22Rv1 (cell line): ENCODE data around the gene PRKD1.

Experiments
- H3K27ac ChIP-seq: fragments of 450-650 bp; 2 replicates; pipeline ENCODE4 v1.5.1; 2017
- CTCF ChIP-seq: fragments of 450-650 bp; IDR thresholded peaks from 2 replicates; pipeline ENCODE4 v1.5.1; 2017; ENCODE audit warnings: mild to moderate bottlenecking
- ZFX ChIP-seq: fragments of 450-650 bp; IDR thresholded peaks from 2 replicates; pipeline ENCODE4 v1.6.1; 2017; ENCODE audit warnings: antibody characterized with exemption, borderline replicate concordance

Gene PRKD1

GRCh38 chr14:29756019-29756385 is 171.6 kb downstream of the PRKD1 start:
- no peak overlapping the region for H3K27ac ChIP-seq
- TF ChIP-seq ZFX: no peak
- TF ChIP-seq CTCF: no peak

DNA sequence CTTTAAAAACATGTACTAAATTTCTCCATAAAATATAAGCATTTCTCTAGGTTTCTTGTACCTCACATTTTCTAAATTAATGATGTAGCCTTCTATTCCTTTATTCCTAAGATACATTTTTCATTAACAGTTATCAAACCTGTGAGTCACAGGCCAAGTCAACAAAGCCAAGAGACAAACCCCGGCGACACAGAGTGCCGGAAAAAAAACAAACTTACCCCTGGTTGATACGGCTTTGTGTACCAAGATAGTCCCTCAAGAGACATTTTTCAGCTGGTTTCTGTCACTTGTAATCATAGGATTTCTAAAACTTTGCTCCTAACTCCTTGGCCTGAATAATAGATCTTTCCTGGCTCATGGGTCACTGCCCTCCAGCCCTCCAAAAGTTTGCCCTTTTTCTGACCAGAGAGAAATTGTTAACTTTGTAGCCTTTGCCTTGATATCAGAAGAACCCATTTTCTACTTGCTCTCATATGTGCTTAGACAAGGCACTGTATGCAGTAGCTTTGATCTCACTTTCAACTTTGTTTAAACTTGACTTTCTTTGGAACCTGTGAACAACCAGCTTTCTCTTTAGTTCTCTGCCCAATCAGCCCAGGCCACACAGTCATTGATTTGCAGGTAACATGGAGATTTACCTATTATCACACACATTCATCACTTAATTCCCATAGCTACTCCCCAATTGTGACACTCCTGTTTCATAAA is 172.2 kb downstream of the PRKD1 start:
- TF ChIP-seq CTCF (no peak), ZFX (no peak)
- H3K27ac ChIP-seq: no peak overlapping the region

- H3K27ac ChIP-seq: no peak overlapping the region
- TF ChIP-seq CTCF: no peak
- no peak for TF ChIP-seq ZFX
These were observed 173.5 kb downstream of the PRKD1 start for GRCh38 chr14:29754134-29754533.

GRCh38 chr14:29752221-29752923 is 175.3 kb downstream of the PRKD1 start:
- no peak for TF ChIP-seq ZFX
- TF ChIP-seq CTCF: no peak
- H3K27ac ChIP-seq: no peak overlapping the region

DNA sequence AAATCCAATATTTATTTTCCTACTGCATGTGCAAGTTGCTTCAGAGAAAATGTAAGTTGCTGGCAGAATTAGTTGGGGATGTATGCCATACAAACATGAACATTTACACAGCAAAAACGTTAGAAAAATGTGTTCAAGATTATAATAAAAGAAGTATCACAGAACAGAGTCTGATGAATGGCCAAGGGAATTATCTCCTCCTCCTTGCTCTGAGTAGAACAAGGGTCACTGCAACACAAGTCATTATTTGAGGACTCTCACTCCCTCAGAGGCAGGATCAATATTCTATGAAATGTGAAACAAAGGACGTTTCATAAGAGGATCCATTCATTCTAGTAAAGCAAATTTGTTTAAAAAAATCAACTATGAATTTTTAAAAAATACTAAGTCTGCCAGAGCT is 177.8 kb downstream of the PRKD1 start:
- TF ChIP-seq ZFX: no peak

DNA sequence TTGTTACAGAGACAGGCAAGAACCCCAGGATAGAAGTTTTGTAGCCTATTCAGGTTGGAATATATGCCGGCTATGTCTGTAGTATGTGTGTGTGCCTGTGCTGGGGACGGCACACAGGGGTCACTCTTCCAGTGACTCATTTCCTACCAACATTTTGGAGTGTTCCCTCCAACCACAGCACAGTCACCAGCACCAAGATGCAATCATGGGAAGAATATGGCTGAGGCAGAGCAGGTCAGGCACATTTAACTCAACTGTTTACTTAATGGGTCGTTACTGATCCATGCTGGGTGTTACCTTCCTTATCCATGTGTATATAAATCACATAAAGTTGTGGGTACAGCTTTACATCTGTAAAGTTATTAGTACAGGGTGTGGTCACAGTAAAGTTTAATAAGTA is 178.3 kb downstream of the PRKD1 start:
- no peak for TF ChIP-seq ZFX
- no peak for TF ChIP-seq CTCF
- peak overlapping the region; percentile 38; the same call in 1 of the 2 replicates for H3K27ac ChIP-seq

More for the DNA sequence above, 177.8 kb downstream of the PRKD1 start:
- peak overlapping the region; percentile 38; the same call in 1 of the 2 replicates for H3K27ac ChIP-seq

DNA sequence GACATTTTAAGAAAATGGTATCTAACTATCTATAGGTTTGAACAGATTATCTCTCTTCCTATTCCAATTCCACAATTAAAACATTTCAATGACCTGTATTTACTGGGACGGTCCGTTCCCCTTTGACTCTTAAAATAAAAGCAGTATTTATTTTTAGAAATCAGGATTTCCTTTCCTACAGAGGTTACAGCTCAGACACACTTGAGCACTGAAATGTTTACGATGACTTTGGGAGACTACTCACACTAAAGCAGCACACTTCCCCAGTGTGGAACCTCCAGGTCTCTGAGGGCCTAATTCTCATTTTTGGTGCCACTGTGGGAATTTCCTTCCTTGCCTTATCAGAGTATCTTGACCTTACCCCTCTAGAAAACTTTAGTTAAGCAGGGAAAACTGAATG is 181.8 kb downstream of the PRKD1 start:
- no peak for TF ChIP-seq CTCF
- TF ChIP-seq ZFX: no peak
- no peak overlapping the region for H3K27ac ChIP-seq

DNA sequence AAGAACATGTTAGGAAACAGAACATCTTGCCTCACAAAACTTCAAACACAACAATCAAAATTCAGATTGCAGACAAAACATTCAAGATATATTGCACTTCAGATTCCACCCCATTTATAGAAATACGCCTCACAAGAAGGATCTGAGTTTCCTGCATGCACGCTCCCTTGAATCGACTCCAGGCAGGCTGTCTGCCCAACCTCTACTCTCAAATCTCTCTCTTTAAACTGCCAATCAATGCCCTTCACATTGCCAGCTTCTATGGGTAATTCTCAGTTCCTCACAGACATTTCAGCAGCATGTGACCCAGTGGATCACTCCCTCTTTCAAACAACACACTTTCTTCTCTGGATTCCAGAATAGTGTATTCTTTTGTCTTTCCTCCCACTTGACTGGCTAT is 184.1 kb downstream of the PRKD1 start:
- TF ChIP-seq ZFX (no peak), CTCF (no peak)

More for the DNA sequence above, 184.1 kb downstream of the PRKD1 start:
- H3K27ac ChIP-seq: no peak overlapping the region
